M059J (cell line): ENCODE measurements around the gene IGF2R. TPM values are rescaled to one million over a fixed set of nuclear protein-coding genes. Genes with fewer than 3 reads are reported as not detected.
"Not testable (repeated sequence)": the region's sequence is repeated elsewhere in the genome, so short reads cannot be mapped to it uniquely, and the experiment has no call there.

Source experiments
- DNase-seq: peaks from one replicate; pipeline ENCODE4 v3.0.0-alpha.2; 2012; ENCODE audit warnings: low read depth
- total RNA-seq: library from RNA; depleted of rRNA; stranded (reverse); fragments of >200 nt; shearing (Covaris generic); gene quantifications from 2 replicates; pipeline ENCODE4 v1.2.3, GENCODE V29; 2014

IGF2R gene
- total RNA-seq, 1 experiment from 2014 or later = 67.8 TPM

DNA sequence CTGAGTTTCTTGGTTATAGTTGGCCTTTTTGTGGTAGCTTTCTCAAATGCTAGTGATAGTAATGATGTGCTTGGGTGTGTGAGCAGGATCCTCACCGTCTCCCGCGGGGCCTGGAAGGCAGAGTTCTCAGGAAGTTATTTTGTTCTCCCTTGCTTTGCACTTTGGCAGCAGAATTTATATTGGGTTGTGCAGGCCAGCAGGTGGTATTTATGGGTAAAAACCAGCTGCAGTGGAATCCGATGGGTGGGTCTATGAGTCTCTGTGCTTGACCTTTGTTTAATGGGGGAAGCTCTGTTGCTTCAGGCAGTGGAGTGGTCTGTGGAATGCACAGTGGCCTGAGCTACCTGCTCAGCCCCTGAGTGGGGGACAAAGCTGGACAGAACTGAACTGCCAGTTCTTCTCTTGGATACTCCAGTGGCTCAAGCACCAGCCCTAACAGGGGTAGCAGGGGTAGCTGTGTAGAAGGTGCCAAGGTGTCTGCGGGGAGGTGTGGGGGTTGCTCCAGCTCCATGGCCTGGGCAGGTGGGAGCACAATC is 27.3 kb downstream of the IGF2R start:
- no peak for DNase-seq

DNA sequence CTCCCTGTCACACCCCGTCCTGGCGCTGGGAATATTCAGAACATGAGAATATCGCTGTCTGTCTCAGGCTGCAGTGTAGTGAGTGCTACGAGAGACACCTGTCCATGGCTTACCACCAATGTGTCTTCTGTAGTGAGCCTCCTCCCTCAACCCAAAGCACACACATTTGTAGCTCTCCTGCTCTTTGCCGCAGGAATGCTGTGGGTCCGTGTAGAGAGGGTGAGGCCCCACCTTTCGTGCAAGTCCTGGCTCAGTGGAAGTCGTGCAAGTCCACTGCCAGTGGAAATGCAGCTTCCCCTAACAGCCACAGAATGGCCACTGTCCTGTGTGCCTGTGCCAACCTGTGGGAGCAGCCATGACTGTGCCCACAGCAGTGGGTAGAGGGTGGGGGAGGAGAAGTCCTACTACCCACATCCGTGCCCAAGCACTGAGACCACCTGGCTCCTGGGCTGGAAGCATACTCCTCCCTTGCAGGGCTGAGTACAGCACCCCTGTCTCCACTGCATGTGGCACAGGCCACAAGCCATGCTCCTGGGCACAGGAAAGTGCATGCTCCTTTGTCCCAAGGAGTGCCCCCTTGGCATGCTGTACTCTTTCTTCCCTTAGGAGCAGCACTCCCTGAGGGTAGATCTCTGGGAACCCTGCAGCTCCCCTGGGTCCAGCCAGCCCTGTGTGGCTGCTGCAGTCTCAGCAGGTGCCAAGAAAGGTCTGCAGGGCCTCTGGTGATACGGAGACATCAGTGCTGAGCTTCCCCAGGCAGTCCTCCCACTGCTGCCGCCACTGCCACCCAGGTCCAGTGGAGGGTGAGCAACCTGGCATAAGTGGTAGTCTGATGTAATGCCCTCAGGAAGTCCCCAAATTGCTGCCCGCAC is 28.0 kb downstream of the IGF2R start:
- DNase-seq = no peak

DNA sequence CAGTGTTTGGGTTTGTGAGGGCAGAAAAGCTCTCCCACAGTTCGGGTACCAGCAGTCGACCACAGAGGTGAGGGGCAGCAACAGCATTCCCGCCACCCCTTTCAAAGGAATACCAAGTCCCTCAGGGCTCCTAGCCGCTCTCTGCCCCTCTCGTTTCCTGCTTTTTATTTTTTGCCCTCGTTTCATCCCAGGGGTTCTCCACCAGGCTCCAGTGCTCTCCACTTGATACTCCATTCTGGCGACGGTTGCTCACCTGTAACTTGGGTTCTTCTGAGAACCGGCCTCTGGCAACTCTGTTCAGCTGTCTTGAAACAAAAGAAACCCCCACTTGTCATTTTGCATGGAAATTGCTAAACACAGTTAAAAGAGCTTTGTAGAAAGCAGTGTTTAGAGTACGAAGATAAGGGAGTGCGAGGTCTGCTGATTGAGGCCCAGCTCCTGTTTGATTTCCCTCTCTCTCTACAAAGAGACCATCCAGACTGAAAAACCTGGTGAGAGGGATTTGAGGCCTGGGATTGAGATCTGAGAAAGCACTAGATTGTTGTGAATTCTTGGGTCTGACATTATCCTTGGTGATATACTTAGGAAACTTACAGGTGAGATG is 28.7 kb downstream of the IGF2R start:
- no peak for DNase-seq

DNA sequence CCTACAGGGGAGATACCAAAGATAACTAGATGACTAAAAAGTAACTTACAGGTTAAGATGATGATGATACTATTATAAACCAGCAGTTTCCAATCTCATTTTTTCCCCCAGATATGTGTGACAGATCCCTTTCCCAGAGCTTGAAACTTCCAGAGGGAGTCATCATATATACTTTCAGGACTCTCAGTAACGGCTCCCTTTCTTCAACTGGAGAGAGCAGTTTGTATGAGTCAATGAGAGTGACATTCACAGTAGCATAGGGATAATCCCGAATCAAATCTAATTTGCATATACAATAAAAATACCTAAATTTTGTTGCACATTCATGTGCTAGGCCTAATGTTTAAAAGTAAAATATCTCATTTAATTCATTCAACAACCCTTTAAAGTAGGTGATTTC is 29.7 kb downstream of the IGF2R start:
- DNase-seq = no peak

DNA sequence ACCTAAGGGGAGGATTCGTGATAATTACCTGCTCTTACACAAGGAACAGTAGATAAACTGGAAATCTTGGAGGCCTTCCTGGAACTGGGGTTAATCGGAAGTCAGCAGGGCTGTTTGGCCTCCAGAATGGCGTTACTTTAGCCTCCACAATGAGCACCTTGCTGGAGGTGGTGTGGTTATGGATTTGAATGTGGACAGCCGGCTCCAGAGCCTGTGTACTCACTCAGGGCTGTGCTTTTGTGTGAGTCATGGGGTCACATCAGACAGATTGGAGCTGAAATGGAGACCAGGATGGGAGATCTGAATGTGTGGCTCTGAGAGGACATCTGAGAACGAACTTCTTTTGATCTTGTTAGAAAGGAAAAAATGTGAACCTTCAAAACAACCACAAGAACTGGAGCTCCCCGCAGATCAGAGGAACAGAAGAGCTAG is 30.4 kb downstream of the IGF2R start:
- DNase-seq = peak; percentile 46

DNA sequence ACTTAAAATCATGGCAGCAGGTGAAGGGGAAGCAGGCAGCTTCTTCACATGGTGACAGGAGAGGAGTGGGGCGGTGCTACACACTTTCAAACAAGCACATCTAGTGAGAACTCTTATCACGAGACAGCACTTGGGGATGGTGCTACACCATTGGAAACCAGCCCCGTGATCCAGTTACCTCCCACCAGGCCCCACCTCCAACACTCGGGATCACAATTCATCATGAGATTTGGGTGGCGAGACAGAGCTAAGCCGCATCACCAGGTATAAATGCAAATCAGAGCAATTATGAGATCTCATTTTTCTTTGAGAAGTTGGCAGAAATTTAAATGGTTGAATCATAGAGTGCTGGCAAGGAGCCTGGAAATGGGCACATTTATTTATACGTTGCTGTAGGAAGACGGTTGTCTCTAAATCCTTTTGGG is 31.4 kb downstream of the IGF2R start:
- DNase-seq = peak; percentile 79

DNA sequence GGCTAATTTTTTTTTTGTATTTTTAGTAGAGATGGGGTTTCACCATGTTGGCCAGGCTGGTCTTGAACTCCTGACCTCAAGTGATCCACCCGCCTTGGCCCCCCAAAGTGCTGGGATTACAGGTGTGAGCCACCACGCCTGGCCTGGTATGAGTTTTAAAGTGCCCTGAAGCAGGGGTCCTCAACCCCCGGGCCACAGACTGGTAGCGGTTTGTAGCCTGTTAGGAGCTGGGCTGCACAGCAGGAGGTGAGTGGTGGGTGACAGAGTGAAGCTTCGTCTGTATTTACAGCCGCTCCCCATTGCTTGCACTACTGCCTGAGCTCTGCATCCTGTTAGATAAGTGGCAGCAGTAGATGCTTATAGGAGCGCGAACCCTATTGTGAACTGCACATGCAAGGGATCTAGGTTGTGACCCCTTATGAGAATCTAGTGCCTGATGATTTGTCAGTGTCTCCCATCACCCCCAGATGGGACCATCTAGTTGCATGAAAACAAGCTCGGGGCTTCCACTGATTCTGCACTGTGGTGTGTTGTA is 32.1 kb downstream of the IGF2R start:
- not testable (repeated sequence) for DNase-seq

DNA sequence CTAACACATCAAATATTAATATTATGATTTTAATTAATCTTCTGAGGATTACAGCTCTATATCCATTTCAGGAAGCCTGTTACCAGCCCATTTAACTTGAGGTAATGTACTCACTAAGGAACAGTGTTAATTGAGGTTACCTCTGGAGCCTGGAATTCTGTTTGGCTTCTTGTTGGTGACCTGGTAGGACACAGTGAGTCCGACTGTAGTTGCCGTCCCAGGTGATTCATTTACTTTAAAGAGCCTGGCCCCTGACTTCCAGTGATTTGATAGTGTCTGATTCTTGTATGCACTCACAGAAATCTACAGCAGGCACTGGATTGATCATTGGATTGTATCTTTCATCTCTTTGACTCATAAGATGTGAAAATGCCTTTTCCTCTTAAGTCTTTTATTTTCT is 34.0 kb downstream of the IGF2R start:
- no peak for DNase-seq

DNA sequence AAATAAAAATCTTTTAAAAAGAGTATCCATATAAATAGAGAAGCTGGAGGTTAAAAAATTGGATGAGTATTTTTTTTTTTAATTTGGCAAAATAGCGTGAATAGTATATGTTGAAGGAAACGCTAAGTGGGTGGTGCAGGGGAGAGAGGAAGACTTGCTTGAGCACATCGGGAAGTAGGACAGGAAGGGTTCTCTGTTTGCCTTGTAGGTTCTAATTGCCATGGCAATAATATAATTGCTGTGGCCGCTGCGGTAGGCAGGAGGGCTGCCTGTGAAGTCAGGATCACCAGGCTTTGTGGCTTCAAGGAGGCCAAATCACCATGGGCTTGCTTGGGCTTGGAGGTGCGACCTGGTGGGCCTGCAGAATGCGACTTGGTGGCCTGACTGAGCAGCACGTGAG is 35.1 kb downstream of the IGF2R start:
- no peak for DNase-seq

DNA sequence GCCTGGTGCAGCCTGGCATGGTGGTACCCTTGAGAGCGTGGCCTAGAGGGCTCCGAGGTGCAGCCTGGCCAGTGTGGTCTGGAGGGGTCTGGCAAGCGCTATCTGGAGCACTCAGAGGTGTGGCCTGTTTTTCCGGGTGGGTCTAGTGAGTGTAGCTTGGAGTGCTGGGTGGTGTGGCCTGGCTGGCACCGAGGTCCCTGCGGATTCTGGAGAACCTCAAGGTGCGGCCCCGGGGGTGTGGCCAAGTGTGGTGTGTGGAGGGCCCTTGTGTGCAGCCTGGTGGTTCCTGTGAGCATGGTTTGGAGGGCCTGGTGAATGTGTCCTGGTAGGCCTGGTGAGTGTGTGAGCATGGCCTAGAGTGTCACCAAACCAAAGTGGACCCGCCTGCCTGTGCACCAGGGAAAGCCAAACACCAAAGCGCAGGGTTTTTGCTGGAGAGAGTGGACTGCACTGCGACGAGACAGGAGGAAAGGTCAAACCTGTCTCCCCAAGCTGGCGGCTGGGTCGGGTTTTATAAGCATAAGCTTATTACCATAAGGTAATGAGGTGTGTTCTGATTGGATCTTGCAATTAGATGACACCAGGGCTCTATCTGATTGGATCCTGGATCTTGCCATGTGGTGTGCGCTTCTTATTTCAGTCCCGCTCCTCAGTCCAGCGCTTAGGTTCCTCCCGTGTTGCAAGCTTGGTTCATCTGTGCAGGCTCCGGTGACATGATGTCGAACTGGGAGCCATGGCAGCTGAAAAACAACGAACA is 35.7 kb downstream of the IGF2R start:
- DNase-seq = no peak

DNA sequence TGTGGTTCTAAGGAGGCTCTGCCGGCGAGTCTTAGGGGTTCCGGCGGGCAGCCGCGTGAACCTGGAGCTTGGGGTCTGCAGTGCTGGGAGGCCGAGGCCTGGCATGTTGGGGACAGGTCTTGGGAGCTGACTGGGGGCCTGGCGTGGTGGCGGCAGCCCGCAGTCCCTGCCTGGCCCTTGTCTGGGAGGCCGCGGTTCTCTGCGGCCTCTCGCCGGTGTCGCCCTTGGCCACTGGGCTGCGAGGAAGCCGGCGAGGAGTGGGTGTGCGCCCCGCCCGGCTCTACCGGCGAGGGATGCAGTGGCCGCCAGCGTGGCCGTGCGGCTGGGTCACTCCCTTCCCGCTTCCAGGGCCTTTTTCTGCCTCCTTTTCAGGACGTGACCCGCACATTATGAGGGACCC is 36.3 kb downstream of the IGF2R start:
- DNase-seq = no peak

DNA sequence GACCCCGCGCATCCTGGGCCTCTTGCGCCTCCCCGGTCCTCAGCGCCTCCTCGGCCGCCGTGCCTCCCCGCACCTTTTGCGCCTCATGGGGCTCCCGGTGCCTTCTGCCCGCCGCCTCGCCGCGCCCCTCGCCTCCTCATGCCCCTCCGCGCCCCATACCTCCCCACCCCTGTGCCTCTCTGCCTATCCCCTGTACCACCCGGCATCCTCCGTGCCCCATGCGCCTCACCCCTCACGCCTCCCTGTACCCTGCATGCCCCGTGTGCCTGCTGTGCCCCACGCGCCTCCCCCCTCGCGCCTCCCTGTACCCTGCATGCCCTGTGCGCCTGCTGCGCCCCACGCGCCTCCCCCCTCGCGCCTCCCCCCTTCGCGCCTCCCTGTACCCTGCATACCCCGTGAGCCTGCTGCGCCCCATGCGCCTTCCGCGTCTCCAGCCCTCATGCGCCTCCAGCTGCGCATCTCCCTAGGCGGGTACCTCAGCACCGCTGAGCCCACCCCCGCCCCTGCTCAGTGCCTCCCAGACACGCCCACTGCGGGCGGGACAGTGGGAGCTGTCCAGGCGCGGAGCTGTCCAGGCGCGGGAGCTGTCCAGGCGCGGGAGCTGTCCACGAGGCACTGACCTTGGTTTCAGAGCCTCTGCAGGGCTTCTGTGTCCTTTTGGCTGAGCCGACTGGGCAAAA is 37.1 kb downstream of the IGF2R start:
- DNase-seq = no peak

DNA sequence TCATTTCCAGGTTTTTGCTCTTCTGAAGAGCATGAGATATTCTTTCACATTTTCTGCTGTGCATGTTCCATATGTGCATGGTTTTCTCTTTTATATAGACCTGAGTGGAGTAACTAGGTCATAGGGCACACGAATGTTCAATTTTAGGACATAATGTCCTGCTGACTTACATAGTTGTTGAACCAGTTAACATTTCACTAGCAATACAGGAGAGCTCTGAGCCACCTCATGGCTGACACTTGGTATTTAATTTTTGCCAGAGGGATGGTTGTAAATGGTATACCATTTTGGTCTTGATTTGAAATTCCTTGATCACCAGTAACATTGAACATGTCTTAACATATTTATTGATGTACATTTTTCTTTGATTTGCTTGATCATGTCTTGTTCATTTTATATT is 38.3 kb downstream of the IGF2R start:
- DNase-seq = no peak

DNA sequence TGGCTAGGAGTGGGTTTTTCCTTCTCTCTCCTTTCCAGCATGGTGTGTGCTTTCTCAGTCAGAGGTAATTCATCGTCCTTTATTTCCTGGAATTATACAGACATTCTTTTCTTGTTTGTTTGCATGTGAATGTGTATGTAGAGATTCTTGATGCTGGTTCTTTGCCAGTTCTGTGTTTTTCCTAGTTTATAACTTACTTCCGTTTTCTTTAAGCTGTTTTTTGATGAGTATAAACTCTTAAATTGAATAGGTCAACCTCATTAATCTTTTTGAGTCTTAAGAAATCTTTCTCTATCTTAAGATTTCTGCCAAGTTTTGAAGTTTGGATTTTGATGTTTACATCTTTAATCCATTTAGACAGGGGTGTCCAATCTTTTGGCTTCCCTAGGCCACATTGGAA is 38.7 kb downstream of the IGF2R start:
- DNase-seq = peak; percentile 47

DNA sequence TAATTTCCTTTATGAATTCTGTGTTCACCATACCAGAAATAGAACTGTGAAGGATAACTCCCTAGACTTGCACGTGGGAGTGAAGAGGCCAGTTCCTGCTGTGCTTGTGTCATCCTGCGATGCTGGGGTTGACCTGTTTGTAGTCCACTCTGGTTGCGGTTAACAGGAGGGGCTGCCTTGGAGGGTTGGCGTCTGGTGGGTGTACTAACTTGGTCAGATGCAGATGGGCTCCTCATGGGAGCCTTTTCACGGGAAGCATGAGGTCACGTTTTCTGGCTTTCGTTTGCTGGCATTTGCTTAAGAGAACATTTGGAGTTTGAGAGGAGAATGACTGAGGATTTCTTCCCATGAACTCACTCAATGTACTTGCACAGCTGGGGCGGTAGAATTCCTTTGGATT is 41.2 kb downstream of the IGF2R start:
- DNase-seq = no peak

DNA sequence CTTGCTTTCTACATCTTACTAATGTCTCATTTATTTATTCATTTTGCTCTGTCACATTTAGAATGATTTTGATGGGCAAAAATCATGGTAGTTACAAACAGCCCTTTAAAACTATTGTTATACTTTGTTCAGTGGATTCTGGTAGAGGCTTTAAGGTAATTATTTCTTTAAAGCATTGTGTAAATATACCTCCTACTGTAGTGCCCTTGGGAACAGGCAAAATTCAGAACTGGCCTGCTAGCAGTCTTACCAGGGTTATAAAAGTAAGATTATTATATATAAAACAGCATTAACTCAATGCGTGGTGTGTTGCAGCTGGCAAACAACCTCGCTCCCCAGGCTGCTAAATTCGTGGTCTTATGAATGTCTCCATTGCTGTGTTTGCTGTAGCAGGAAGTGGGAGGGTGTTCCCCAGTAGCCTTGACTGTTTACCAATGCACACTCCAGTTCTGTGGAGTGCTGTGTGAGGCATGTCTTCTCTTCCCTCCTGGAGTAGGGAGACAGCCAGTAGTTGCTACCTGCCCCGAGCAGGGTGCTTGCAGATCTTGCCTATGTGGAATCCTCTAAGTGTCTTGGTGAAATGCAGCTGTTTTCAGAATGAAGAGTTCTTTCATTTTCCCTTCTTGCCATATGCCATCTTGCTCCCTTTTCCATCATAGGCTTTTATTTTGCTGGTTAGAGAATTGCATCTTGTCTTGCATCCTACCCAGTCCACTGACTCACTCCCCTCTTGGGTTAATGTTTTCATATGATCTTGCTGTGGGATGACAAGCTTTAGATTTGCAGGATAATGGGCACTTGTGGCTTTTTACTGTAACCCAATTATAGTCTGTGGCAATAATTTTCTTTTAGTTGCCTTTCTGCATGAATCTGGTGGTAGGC is 45.3 kb downstream of the IGF2R start:
- DNase-seq = peak; percentile 32

DNA sequence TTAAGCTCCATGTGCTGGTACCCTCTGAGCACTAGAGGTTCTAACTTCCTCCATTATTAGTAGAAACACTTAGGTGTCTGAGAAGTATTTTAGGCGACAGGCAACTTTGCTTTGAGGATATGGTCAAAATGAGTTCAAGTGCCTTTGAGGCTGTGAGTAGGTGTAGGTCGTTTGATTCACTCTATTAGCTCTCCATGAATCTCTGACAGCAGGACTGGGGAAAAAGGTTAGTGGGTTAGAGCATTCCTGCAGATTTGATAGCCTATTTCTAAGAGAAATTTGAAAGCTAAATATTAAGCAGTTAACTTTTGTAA is 45.9 kb downstream of the IGF2R start:
- no peak for DNase-seq

DNA sequence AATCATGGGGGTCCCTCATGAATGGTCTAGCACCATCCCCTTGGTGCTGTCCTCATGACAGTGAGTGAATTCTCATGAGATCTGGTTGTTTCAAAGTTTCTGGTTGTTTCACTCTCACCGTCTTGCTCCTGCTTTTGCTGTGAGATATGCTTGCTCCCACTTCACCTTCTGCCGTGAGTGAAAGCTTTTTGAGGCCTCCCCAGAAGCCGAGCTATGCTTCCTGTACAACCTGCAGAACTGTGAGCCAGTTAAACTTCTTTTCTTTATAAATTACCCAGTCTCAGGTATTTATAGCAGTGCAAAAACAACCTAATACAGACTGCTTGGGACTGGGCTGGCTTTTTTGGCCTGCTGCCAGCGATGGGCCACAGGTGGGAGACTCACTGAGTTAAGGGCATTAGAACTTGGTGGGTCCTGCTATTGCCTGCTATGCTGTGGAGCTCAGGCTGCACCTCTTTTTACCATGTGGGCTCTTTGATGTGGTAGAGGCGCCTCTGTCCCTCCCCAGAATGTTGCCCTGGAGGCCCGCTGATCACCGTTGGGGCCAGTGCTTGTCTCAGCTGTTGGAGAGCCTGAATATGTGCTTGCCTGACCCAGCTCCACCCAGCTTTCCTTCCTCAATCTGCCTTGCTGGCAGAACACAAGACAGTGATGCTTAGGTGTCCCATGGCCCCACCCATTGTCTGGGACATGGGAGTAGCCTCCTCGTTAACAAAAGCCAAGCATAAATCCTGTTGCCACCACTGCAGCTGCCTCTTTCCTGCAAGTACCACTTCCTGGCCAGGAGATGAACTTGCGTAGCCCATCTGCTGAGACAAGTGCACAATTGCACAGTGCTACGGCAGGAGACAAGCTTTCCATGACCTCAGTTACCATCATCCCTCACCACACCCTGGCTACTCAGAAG is 47.1 kb downstream of the IGF2R start:
- no peak for DNase-seq

DNA sequence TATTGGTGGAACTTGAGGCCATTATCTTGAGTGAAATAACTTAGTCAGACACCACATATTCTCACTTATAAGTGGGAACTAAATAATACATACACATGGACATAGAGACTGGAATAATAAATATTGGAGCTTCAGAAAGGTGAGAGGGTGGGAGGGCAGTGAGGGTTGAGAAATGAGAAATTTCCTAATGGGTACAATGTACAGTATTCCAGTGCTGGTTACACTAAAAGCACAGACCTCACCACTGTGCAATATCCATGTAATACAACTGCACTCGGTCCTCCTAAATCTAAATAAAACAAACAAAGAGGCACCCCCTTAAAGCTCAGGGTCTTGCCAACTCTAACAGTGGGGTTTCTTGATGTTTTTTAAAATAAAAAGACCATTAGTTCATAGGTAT is 53.2 kb downstream of the IGF2R start:
- DNase-seq = no peak

DNA sequence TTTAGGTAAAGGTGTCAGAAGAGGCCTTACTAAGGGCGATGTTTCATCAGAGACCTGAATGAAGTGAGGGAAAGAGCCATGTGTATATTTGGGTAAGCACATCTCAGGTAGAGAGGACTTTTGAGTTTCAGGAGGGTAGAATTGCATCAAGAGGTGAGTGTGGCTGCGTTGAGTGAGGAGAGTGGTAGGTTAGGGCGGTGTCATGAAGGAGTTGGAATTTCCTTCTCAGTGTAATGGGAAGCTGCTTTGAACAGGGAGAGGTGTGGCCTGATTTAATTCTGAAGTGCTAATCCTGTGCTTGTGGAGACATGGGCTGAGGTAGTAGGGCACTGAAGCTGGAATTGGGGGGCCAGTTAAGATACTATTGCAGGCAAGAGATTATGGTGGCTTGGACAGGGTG is 53.9 kb downstream of the IGF2R start:
- no peak for DNase-seq
